A549 (cell line): ENCODE data around the gene TUT7. TPM values are rescaled to one million over a fixed set of nuclear protein-coding genes. Genes with fewer than 3 reads are reported as not detected.
"Not testable (repeated sequence)": the region's sequence is repeated elsewhere in the genome, so short reads cannot be mapped to it uniquely, and the experiment has no call there.

Experiments
- ATAC-seq, 2 experiments: fragments of 200-7000 bp in 1 of 2; fragments of >200 bp in 1 of 2; cut with Nextera tagmentation in 1 of 2; cut with Tn5 transposase in 1 of 2; 3 replicates each; pipeline versions ENCODE4 v1.8.0 to v1.9.1; 2018 to 2020; ENCODE audit warnings: mild to moderate bottlenecking in 1 of 2, moderate library complexity in 1 of 2
- CTCF ChIA-PET: fragments of 300-600 bp; sonication (Branson Sonifier 250); formaldehyde crosslinking; extraction: SDS; loops from one replicate; lab custom pipeline; 2021; ENCODE audit warnings: antibody characterized with exemption, inconsistent platforms; lab: Yijun Ruan, JAX
- POLR2A ChIA-PET: fragments of 350-600 bp; formaldehyde crosslinking; extraction: SDS; loops from one replicate; lab custom pipeline; 2021; ENCODE audit warnings: antibody characterized with exemption, inconsistent platforms; lab: Yijun Ruan, JAX
- DNase-seq, 2 experiments: peaks; one replicate each; pipeline versions ENCODE4 v3.0.0 to v3.0.0-alpha.2; 2011 to 2016; ENCODE audit warnings: low read depth in 1 of 2, low spot score in 1 of 2
- FAIRE-seq: peaks from 2 replicates; lab custom pipeline; 2011; peaks lifted over from hg19 to GRCh38; lab: Jason Lieb, UNC
- H3K27ac ChIP-seq, 2 experiments: fragments of >200 bp; sonication (Bioruptor Twin); formaldehyde crosslinking; 3 replicates each; pipeline ENCODE4 v1.5.1; 2016 to 2017
- H3K4me1 ChIP-seq: fragments of >200 bp; sonication (Bioruptor Twin); formaldehyde crosslinking; 3 replicates; pipeline ENCODE4 v1.6.1; 2016
- H3K4me2 ChIP-seq: fragments of >200 bp; sonication (Bioruptor Twin); formaldehyde crosslinking; 3 replicates; pipeline ENCODE4 v1.6.1; 2016
- H3K4me3 ChIP-seq: fragments of >200 bp; sonication (Bioruptor Twin); formaldehyde crosslinking; 3 replicates; pipeline ENCODE4 v1.5.1; 2016
- H3K9me3 ChIP-seq: fragments of >200 bp; sonication (Bioruptor Twin); formaldehyde crosslinking; 3 replicates; pipeline ENCODE4 v1.6.1; 2016
- CEBPB ChIP-seq, 2 experiments: fragments of >200 bp in 1 of 2; sonication (Bioruptor Twin) in 1 of 2; formaldehyde crosslinking in 1 of 2; IDR thresholded peaks; 2 replicates each; pipeline ENCODE4 v1.6.1; 2012 to 2016
- CTCF ChIP-seq: fragments of >200 bp; sonication (Bioruptor Twin); formaldehyde crosslinking; IDR thresholded peaks from 3 replicates; pipeline ENCODE4 v1.5.1; 2016
- FOSB ChIP-seq: fragments of 250-450 bp; sonication (Bioruptor Pico); IDR thresholded peaks from 2 replicates; pipeline ENCODE4 v1.5.0; 2020; ENCODE audit warnings: mild to moderate bottlenecking, moderate library complexity
- HMGXB4 ChIP-seq: fragments of 250-450 bp; sonication (Bioruptor Pico); IDR thresholded peaks from 2 replicates; pipeline ENCODE4 v1.5.0; 2021; ENCODE audit warnings: mild to moderate bottlenecking, moderate library complexity, borderline replicate concordance
- HOXA7 ChIP-seq: fragments of 250-450 bp; sonication (Bioruptor Pico); IDR thresholded peaks from 2 replicates; pipeline ENCODE4 v1.5.0; 2020; ENCODE audit warnings: mild to moderate bottlenecking, moderate library complexity
- JUN ChIP-seq, 2 experiments: fragments of >200 bp; sonication (Bioruptor Twin); formaldehyde crosslinking; IDR thresholded peaks; 2 replicates in 1 of 2; 3 replicates in 1 of 2; pipeline ENCODE4 v1.6.1; 2016 to 2017
- RAD21 ChIP-seq, 2 experiments: fragments of >200 bp in 1 of 2; sonication (Bioruptor Twin) in 1 of 2; formaldehyde crosslinking in 1 of 2; IDR thresholded peaks in 1 of 2; conservative IDR thresholded peaks in 1 of 2; 2 replicates in 1 of 2; 3 replicates in 1 of 2; pipeline ENCODE4 v1.6.1; 2012 to 2018; ENCODE audit warnings: inconsistent platforms in 1 of 2
- RARB ChIP-seq: fragments of 250-450 bp; sonication (Bioruptor Pico); IDR thresholded peaks from 2 replicates; pipeline ENCODE4 v1.8.0; 2021; ENCODE audit warnings: mild to moderate bottlenecking, moderate library complexity
- RCOR1 ChIP-seq: fragments of 150-350 bp; IDR thresholded peaks from 2 replicates; pipeline ENCODE4 v1.6.1; 2014; ENCODE audit warnings: antibody characterized with exemption, low read length, low read depth
- REST ChIP-seq: fragments of 200-600 bp; sonication (generic); IDR thresholded peaks from 2 replicates; pipeline ENCODE4 v1.6.1; 2016; ENCODE audit warnings: antibody characterized with exemption, mild to moderate bottlenecking, moderate library complexity
- SMC3 ChIP-seq: fragments of >200 bp; sonication (Bioruptor Twin); formaldehyde crosslinking; IDR thresholded peaks from 3 replicates; pipeline ENCODE4 v1.6.1; 2018; ENCODE audit warnings: inconsistent platforms
- ZC3H11A ChIP-seq: fragments of 450-650 bp; IDR thresholded peaks from 2 replicates; pipeline ENCODE4 v1.6.1; 2014; ENCODE audit warnings: antibody characterized with exemption, mild to moderate bottlenecking
- ZNF302 ChIP-seq: fragments of 250-450 bp; sonication (Bioruptor Pico); IDR thresholded peaks from 2 replicates; pipeline ENCODE4 v1.9.0; 2021; ENCODE audit warnings: inconsistent platforms, mild to moderate bottlenecking, moderate library complexity
- WGBS: methylation state at CpG from one replicate; pipeline ENCODE4 v1.1.6; 2017; ENCODE audit errors: missing lambda C conversion rate; 5-methylcytosine and 5-hydroxymethylcytosine counted together
- polyA plus RNA-seq, 4 experiments: library from polyadenylated mRNA; depleted of rRNA in 3 of 4; stranded (reverse); fragments of >200 nt; fragmentation: RNase III in 1 of 4; extraction: RNeasy Plus Mini Kit Qiagen cat#74134 plus additional on column Dnase treatment in 1 of 4; gene quantifications; 2 replicates in 3 of 4; 3 replicates in 1 of 4; pipeline ENCODE4 v1.2.3, GENCODE V29; 2011 to 2017

TUT7 gene
- polyA plus RNA-seq, 2 of the 4 experiments (the other 2 are of a cell fraction) = 12.1 to 27.0 TPM

GRCh38 chr9:86298873-86299272 is 55.3 kb downstream of the TUT7 start:
- Histone ChIP-seq H3K4me1 (no peaks in the 10 kb centered on the region), H3K9me3 (no peaks in the 10 kb centered on the region), H3K4me2 (no peak overlapping the region), H3K27ac (no peak overlapping the region), H3K4me3 (no peak overlapping the region)
- TF ChIP-seq RARB (CRISPR knock-in tag) (no peak), FOSB (CRISPR knock-in tag) (no peak), REST (no peak), ZNF302 (CRISPR knock-in tag) (no peak), ZC3H11A (no peak), RCOR1 (no peak), CEBPB (IDR thresholded peaks at IDR 0.05) (no peak)
- FAIRE-seq (no peak), DNase-seq (no peak), ATAC-seq (peak in 1 of 2 experiments; percentile 27; a peak in 1 of 6 replicates)
- ChIA-PET POLR2A (interaction anchor here (0.5 kb wide), 1 partner anchor 9 kb away, joined by 3 read pairs; no protein-coding TSS in a partner anchor), CTCF (interaction anchor here (1.1 to 1.6 kb wide), 2 partner anchors 10 to 15 kb away, joined by 3 to 4 read pairs; no protein-coding TSS in a partner anchor)
- WGBS = 83% methylated on average over 11 of the region's 11 CpGs

- H3K4me3 ChIP-seq, CTCF ChIA-PET, H3K4me2 ChIP-seq, H3K4me1 ChIP-seq, ATAC-seq, H3K9me3 ChIP-seq, H3K27ac ChIP-seq, FAIRE-seq, DNase-seq: not testable (repeated sequence)
- POLR2A ChIA-PET = interaction anchor here (0.6 kb wide), 1 partner anchor 9 kb away, joined by 3 read pairs; no protein-coding TSS in a partner anchor
- 92% methylated on average over 6 of the region's 6 CpGs for WGBS
These were observed 63.9 kb downstream of the TUT7 start for GRCh38 chr9:86290341-86290740.

- FAIRE-seq (peak; percentile 23), ATAC-seq (no peak), DNase-seq (no peak)
- CTCF ChIA-PET = no interaction called here
- POLR2A ChIA-PET = no interaction called here
- no peaks in the 10 kb centered on the region for H3K9me3 ChIP-seq
- peaks cover 9% of the 10 kb centered on the region; the same call in 1 of the 3 replicates for H3K4me1 ChIP-seq
- no peak overlapping the region for H3K27ac ChIP-seq
- WGBS = 86% methylated on average over 6 of the region's 6 CpGs
- TF ChIP-seq JUN (IDR thresholded peaks at IDR 0.05) = no peak
- no peak for TF ChIP-seq HMGXB4 (CRISPR knock-in tag)
- no peak overlapping the region for H3K4me2 ChIP-seq
- H3K4me3 ChIP-seq = no peak overlapping the region
These were observed 65.6 kb downstream of the TUT7 start for GRCh38 chr9:86288499-86289198.

- POLR2A ChIA-PET = no interaction called here
- FAIRE-seq (no peak), ATAC-seq (peak in 1 of 2 experiments; percentile 17; a peak in 1 of 6 replicates), DNase-seq (peak; percentile 13 to 60)
- 37% methylated on average over 7 of the region's 7 CpGs for WGBS
- Histone ChIP-seq H3K4me1 (peaks cover 13% of the 10 kb centered on the region; the same call in 2 of the 3 replicates), H3K27ac (peak overlapping the region in 1 of 2 experiments; percentile 7; a peak in 1 of 6 replicates), H3K9me3 (no peaks in the 10 kb centered on the region), H3K4me2 (no peak overlapping the region), H3K4me3 (no peak overlapping the region)
- peak; percentile 37; the same call in 2 of the 3 replicates for TF ChIP-seq SMC3
- TF ChIP-seq CEBPB (IDR thresholded peaks at IDR 0.05) = peak; percentile 81 to 92
- TF ChIP-seq RCOR1 = no peak
- TF ChIP-seq HOXA7 (CRISPR knock-in tag) = peak; percentile 39; the same call in 1 of the 2 replicates
- TF ChIP-seq RAD21 (conservative IDR thresholded peaks at IDR 0.05 in 1 of 2, IDR thresholded peaks at IDR 0.05 in 1 of 2) = peak; percentile 48 to 58; a peak in 4 of 5 replicates
- peak; percentile 49; the same call in 2 of the 3 replicates for TF ChIP-seq CTCF
- CTCF ChIA-PET = interaction anchor here (0.6 to 1.3 kb wide), 5 partner anchors 24 to 128 kb away, joined by 3 to 6 read pairs (median 3); no protein-coding TSS in a partner anchor
These were observed 67.2 kb downstream of the TUT7 start for GRCh38 chr9:86287013-86287412.
